Measurements from ENCODE around the gene TEX261. TPM values are rescaled to one million over a fixed set of nuclear protein-coding genes. Genes with fewer than 3 reads are reported as not detected.

Gene TEX261
- total RNA-seq, 1 experiment from 2014 or later = 43.3 TPM

DNA sequence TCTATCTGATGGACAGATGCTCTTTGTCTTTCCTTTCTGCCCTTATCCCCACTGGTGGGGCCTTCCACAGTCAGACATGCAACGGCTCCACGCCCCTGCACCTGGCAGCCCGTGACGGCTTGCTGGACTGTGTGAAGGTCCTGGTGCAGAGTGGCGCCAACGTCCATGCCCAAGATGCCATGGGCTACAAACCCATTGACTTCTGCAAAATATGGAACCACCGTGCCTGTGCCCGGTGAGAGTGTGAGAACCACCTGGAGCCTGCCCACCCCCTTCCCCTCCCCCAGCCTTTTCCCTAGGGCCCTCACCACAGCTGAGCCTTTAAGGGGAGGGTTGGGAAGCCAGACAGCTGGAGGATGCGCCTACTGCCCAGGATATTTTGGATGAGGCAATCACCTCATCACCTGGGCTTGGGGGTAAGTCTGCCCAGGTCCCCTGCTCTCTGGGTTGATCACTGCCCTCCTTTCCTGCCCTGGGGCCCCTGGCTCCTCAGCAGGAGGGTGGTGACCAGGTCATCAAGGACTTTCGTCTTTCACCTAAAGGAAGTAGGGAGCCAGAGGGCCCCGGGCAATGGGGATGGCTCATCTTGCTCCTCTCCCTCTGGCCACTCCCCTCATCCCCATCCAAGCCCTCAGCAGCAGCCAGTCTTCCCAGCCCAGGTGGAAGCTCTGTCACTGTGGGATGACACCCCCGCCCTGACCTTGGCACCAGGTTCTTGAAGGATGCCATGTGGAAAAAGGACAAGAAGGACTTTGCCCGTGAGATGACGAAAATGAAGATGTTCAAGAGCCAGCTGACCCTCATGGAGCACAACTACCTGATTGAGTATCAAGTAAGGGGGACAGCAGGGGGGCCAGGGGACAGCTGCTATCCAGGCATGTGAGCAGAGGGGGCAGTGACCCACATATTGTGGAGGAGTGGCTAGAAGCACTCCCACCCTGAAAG, 12.5 kb downstream of the TEX261 start:
- DNase-seq (ENCODE audit: low spot score) = no peak

DNA sequence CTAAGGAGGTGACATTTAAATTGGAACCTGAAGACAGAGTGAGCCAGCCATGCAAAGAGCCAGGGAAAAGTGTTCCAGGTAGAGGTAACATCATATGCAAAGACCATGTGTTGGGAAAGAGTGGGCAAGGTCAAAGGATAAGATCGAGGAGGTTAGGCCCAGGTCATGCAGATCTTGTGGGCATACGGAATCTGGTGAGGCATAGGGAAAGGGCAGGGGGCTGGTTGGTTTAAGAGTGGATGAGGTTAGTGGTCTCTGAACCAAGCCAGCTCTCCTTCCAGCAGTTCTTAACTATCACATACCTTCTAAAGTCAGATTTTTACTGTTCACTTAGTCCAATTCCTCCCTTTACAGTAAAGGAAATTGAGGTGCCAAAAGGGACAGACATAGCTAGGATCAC, 13.3 kb downstream of the TEX261 start:
- DNase-seq (ENCODE audit: low spot score) = no peak

DNA sequence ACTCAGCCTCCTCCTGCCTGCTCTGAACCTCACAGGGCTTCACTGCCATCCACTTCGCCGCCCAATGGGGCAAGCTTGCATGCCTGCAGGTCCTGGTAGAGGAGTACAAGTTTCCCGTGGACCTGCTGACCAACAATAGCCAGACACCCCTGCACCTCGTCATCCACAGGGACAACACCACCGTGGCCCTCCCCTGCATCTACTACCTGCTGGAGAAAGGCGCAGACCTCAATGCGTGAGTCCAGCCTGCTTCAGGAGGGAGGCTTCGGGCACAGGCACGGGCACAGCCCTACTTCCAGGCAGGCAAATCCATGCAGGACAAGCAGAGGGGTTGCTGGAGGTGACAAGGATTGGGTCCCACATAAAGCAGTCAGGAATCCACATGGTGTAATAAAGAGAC, 15.0 kb downstream of the TEX261 start:
- DNase-seq (ENCODE audit: low spot score) = no peak

DNA sequence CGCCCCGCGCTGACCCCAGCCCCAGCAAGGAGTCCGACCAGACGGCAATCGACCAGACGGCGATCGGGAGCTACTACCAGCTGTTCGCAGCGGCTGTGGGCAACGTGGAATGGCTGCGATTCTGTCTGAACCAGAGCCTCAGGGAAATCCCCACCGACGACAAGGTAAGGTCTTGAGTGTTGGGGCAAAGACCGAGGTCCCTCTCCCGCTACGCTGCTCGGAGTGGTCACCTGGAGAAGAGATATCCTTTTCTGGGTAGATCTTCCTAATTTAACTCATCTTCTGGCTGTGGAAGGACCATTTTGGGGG, 15.5 kb downstream of the TEX261 start:
- DNase-seq (ENCODE audit: low spot score) = no peak

DNA sequence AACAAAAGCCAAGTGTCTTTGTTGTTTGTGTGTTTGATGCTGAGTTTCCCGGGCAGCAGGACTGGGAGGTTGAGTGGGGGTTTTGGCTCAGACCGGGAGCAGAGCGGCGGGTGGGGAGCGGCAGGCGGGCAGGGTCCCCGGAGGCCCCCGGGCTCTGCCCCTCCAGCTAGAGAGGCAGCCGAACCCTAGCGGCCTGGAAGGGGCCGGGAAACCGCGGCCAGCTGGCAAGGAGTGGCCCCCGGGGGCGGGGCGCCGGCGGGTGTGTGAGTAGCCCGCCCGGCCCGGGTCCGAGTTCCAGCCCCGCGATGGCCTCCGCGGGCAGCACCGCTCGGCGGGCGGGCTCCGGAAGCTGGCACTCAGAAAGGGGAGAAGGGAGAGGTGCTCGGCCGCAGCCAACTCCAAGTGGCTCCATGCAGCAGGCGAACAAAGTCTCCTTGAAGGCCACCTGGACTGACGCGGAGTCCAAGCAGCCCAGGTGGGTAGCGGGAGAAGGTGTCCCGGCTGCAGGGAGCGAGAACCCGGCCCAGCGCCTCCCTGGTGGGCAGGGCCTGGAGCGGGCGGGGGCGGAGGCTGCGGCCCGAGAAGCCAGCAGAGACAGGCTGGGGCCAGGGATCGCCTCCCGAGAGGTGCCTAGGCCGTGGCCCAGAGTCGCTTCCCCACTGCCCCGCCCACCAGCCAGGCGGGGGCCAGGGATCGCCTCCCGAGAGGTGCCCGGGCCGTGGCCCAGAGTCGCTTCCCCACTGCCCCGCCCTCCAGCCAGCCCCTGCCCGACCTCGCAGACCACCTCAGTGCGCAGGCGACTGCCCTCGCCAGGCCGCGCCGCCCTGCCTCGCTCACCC, 16.1 kb downstream of the TEX261 start, which contains the start of gene ANKRD53:
Gene ANKRD53 (plus strand): TSS at position 290 of the 839 bp plus-strand sequence. CDS start 16 bp downstream, at position 306.
- peak; percentile 16 for DNase-seq (ENCODE audit: low spot score)

DNA sequence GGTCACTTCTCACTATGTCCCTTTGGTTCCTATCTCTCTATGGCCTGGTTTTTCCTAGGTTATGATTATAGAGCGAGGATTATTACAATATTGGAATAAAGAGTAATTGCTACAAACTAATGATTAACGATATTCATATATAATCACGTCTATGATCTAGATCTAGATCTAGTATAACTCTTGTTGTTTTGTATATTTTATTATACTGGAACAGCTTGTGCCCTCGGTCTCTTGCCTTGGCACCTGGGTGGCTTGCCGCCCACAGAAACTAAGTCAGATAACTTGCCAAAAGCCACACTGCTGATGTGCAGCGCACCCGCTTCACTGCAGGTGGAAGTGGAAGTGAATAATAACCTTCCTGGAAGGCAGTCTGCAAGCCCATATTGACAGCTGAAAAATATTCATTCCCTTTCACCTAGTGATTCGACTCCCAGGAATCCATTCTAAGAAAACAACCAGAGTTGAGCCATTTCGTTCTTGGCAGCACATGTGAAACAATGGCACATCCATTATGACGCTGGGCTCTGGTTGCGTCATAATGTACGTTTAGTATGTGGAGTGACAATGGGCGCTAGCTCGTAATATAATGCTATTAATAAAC, 17.0 kb downstream of the TEX261 start:
- DNase-seq (ENCODE audit: low spot score) = peak; percentile 45

DNA sequence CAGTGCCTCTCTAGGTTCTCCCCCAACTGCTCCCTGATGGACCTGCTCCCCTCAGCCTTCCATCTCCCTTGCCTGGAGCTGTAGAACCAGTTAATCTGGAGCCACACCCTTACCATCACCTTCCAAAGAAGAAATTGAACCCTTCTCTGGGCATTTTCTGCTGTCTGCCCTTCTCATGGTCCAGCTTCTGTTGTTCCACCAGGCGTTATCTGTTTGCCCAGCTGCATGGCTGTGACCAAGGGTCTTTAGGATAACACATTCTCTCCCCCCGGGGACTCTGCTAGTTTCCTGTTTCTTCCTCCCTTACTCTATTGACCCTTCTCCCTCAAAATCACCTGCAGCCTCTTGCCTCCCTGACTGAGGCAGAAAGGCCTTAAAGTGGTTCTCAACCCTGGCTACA, 19.4 kb downstream of the TEX261 start:
- no peak for DNase-seq (ENCODE audit: low spot score)

DNA sequence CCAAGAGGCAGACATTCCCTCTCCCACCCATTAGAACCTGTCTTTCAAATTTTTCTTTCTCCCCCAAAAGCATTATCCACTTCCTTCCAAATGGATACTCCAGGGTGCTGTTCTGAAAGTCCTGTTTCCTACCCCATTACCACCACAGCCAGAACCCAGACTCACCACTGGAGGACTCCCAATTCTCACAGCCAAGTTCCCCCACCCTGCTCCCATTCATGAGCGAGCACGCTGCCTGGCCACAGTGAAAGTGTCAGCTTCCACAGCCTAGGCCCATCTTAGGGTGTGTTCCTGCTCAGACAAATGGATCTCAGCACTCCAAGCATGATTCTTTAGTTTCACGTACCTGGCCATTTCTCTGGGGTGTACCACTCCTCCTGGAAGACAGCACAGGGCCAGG, 20.1 kb downstream of the TEX261 start:
- no peak for DNase-seq (ENCODE audit: low spot score)

DNA sequence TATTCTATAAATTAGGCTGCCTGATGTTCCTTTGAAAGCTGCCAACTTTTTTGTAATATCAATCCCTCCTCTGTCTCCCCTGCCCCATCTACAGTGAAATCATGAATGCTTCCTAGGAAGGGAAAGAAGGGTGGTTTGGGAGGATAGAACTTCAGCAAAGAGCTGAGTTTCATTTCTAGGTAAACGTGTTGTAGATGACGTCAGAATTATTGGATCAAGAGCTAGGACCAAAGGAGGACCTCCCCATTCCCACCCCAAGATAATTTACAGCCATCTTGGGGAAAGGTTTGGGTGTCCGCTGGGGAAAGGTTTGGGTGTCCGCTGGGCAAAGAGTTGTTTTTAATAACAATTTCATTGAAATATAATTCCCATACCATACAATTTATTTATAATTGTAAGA, 27.5 kb downstream of the TEX261 start:
- DNase-seq (ENCODE audit: low spot score) = no peak

DNA sequence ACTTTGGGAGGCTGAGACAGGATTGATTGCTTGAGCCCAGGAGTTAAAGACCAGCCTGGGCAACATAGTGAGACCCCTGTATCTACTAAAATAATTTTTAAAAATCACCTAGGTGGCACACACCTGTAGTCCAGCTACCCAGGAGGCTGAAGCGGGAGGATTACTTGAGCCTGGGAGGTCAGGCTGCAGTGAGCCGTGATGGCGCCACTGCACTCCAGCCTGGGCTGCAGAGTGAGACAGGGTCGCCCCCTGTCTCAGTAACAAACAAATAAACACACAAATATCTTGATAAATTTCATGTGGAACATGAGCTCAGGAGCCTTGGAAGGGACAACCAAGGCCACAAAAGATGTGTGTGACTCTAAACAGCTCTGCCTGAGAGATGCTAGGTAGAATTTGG, 28.0 kb downstream of the TEX261 start:
- DNase-seq (ENCODE audit: low spot score) = no peak

DNA sequence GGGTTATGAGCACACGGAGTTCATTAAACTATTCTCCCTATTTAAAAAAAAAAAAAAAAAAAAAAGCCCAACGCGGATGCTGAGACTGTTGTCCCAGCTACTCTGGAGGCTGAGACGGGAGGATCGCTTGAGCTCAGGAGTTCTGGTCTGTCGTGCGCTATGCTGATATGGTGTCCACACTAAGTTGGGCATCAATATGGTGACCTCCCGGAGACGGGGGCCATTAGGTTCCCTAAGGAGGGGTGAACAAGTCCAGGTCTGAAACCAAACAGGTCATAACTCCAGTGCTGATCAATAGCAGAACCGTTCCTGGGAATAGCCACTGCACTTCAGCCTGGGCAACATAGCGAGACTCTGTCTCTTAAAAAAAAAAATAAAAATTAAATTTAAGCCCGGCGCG, 29.2 kb downstream of the TEX261 start:
- DNase-seq (ENCODE audit: low spot score) = no peak

DNA sequence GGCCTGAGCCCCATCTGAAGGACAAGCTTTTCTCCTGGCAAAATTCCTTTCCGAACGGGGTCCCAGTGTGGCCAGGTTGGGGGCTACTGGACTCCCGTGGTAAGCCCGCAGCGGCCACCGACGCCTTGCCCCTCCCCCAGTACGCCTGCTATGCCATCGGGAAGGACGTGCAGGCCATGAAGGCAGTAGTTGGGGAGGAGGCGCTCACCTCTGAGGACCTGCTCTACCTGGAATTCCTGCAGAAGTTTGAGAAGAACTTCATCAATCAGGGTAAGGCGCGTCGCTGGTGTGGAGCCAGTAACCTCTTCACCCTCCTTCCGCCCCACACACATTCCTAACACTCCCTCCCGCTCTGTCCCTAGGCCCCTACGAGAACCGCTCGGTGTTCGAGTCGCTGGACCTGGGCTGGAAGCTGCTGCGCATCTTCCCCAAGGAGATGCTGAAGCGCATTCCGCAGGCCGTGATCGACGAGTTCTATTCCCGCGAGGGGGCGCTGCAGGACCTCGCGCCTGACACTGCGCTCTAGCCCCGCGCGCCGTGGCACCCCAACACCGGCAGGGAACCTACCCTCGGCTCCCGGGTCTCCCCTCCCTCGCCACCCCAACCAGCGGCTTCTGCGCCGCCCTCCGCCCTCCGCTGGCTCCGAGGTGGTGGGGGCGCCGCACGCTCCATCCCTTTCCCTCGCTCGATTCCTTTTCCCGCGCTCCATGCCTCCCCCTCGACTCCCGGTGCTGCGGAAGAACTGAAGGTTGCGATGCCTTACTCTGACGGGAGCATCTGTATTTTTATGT, 29.9 kb downstream of the TEX261 start:
- no peak for DNase-seq (ENCODE audit: low spot score)

DNA sequence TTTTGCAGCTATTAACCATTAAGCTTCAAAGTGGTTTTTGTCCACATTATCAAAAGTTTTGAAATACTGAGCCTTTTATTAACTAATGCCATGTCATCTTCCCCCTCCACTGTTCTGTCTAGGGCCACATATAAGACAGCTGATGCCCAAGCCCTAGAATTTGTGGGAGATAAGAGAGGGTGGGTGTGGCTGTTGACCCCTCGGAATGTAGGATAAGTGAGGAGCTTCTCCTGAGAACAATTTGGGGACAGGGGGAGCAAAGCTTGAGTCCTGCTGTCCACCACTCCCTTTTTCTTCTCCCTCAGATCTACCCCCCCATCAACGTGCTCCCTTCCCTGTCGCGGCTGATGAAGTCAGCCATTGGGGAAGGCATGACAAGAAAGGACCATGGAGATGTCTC, 30.5 kb downstream of the TEX261 start:
- no peak for DNase-seq (ENCODE audit: low spot score)

DNA sequence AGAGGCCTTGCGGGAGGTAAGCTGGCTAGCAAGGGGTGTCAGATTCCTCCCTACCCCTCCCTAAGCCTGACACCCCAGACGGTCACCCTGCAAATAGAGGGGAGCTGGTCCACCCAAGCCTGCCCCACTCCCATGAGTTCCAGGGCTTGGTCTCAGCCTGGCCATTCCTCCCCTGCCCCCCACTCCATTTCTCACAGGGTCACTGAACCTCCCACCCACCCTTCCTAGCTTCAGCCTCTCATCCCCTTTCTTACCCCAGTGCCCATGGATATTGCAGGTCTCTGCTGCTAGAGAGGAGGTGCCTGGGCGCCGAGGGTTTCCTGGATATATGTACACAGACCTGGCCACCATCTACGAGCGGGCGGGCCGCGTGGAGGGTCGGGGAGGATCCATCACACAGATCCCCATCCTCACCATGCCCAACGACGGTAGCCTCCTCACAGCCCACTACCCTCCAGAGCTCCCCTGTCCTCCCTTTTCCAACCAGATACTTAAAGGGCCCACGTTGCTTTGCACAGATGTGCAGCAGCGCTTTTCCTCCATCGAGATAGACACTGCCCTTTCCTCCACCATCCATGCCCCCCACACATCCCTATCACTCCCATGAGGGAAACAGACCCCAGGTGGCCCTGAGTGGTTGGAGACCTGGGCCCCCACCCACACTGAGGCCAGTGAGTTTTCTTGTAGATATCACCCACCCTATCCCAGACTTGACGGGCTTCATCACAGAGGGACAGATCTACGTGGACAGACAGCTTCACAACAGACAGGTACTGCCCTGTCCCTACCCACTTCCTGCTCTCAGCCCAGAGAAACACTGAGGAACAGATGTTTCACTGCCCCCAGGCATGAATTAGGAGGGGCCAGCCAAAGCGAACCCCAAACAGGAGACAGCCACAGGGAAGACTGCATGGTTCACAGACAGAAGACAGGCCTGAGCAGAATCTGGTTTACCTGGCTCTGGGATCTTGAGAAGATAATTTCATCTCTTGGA, 31.5 kb downstream of the TEX261 start:
- no peak for DNase-seq (ENCODE audit: low spot score)

DNA sequence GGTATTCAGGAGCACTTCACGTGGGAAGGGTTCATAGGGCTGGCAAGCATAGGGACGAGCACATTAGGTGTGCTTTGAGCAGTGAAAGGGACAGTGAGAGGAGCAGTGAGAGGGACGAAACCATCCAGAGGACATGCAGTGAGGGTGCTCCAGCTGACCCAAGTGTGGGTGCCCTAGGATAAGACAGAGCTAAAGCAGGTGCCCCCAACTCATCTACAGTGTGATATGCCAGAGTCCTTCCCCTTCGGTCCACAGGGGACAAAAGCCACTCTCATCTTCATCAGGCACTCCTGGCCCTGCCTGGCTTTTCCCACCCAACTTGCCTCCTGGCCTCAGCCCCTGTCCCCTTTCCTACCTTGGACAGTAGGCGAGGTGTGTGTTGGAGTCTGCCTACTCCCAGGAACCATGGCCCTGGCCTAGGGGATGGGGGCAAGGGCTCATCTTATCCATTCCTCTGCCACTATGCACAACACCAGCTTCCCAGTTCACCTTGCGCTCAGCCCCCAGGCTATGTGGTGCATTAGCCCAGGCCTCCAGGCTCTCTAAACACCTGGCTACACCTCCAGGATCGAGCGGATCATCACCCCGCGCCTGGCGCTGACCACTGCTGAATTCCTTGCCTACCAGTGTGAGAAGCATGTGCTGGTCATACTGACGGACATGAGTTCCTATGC, 32.3 kb downstream of the TEX261 start:
- no peak for DNase-seq (ENCODE audit: low spot score)

DNA sequence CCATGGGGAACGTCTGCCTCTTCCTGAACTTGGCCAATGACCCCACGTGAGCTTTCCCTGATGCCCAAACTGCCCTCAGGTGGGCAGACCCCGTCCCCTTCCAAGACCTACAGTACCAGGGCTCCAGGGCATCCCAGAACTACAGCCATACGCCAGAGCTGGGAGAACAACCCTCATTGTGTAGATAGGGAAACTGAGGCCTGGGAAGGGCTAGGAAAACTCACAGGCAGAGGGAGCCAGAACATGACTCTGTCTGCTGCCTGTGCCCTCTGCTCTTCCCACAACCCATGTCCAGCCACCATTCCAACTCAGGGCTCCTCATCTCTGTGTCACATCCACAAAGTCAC, 33.1 kb downstream of the TEX261 start:
- no peak for DNase-seq (ENCODE audit: low spot score)

DNA sequence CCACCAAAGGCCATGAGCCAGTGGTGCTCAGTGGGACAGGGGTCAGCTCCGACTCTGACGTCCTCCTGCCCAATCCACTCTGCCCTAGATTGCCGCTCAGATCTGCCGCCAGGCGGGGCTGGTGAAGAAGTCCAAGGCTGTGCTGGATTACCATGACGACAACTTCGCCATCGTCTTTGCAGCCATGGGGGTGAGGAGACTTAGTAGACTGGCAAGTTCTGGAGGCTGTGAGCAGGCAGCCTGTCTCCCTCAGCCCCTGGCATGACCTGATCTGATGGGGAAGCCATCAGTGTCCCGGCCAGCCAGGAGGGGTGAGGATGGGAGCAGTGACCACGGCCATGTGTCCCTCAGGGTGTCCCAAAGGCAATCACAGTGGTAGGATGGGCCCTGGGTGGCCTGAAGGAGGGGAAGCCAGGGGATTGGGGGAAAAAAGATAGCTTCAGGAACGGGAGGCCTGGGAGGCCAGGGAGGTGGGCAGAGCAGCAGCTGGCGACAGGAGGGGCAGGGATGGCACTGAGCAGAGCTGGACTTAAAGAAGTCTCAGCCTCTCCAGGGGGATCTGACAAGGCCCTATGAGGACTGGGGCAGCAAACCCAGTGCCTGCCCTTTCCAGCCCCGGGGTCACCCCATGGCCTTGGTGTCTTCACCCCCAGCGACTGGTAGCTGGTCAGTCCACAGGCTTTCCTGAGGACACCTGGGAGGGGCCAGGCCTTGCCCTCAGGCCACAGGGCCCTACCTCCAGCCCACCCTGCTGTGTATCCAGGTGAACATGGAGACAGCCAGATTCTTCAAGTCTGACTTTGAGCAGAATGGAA, 33.6 kb downstream of the TEX261 start:
- no peak for DNase-seq (ENCODE audit: low spot score)

DNA sequence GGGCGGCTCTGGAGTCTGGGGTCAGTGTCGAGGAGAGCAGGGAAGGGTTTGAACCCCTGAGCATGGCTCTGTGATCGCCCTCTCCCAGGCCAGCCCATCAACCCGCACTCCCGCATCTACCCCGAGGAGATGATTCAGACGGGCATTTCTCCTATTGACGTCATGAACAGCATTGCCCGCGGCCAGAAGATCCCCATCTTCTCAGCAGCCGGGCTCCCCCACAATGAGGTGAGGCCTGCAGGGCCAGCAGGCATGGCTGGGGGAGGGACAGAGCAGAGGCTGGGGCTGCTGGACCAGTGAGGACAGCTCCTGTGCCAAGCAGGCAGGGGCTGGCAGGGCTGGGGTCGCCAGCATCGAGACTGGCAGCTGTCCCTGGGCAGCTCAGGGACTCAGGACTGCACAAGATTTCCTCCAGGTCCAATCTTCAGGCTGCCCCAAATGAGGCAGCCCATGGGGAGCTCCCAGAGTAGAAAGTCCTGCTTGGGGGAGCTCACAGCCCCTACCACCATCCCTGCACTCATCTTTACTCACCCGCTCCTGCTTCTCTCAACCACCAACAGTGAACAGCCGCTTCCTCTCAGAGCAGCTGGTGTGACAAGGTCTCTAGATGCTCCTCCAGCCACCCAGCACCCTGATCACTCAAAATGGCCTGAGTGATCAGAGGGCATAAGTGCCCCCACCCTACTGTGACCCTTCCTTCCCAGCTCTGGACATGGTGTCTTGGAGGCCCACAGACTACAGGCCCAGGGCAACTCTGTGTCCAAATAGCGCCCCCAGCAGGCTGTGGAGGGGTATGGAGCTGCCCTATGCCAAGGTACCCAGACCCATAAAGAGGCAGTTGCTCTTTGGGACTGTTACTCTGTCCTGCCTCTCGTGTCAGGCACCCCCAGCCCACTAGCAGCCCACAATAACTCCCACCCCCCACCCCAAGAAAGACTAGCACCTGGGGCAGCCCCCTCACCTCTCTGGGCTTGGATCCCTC, 34.5 kb downstream of the TEX261 start:
- DNase-seq (ENCODE audit: low spot score) = no peak
